SK-N-SH treated with all-trans-retinoic acid at 6 μM for 48 hours (cell line): Measurements from ENCODE around the gene NFAM1.

ENCODE experiments used
- OSR1 ChIP-seq: fragments of 250-450 bp; sonication (Bioruptor Pico); IDR thresholded peaks from 2 replicates; pipeline ENCODE4 v1.8.0; 2022; ENCODE audit warnings: moderate library complexity, mild to moderate bottlenecking, inconsistent platforms
- PPARA ChIP-seq: fragments of 250-450 bp; sonication (Bioruptor Pico); IDR thresholded peaks from 2 replicates; pipeline ENCODE4 v1.5.0; 2020; ENCODE audit warnings: mild to moderate bottlenecking, borderline replicate concordance
- ZNF70 ChIP-seq: fragments of 450-650 bp; formaldehyde crosslinking; IDR thresholded peaks from 2 replicates; pipeline ENCODE4 v1.5.0; 2020; ENCODE audit warnings: mild to moderate bottlenecking, moderate library complexity

GRCh38 chr22:42443240-42444076 is 11.3 kb upstream of the NFAM1 start:
- TF ChIP-seq ZNF70 (CRISPR knock-in tag): no peak
- no peak for TF ChIP-seq OSR1 (CRISPR knock-in tag)
- TF ChIP-seq PPARA (CRISPR knock-in tag): no peak
